ENCODE data around the gene ATXN7L3.

The ATXN7L3 gene

DNA sequence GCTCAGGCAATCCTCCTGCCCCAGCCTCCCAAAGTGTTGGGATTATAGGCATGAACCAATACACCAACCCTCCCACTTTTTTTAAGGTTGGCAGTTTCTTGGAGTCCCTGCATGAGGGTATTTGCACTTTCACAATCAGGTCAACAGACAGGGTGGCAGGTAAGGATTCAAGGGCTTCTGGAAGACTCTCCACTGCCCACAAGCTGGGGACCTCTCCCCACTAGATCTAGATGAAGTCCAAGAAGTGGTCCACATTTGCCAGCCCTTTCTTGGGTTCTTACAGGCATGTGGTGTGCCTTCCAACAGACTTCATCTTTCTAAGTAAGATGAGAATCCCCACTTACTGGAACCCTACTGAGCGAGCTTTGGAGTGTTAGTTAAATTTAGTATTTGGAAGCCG lies 25.3 kb downstream of the ATXN7L3 start:
- H3K9me3 ChIP-seq (ENCODE audit: insufficient read depth, low read length, severe bottlenecking), result no peaks in the 10 kb centered on the region
- H3K4me1 ChIP-seq (ENCODE audit: insufficient read depth, low read length), result no peaks in the 10 kb centered on the region
- peaks cover 7% of the 10 kb centered on the region; the same call in 1 of the 2 replicates for H3K79me2 ChIP-seq (ENCODE audit: insufficient read depth, low read length)
- H3K4me3 ChIP-seq (ENCODE audit: low read depth in 1 of 2, low read length in 2 of 2), result no peak overlapping the region
- H3K27ac ChIP-seq (ENCODE audit: low read length), result no peak overlapping the region
- TF ChIP-seq, protein P1, sequence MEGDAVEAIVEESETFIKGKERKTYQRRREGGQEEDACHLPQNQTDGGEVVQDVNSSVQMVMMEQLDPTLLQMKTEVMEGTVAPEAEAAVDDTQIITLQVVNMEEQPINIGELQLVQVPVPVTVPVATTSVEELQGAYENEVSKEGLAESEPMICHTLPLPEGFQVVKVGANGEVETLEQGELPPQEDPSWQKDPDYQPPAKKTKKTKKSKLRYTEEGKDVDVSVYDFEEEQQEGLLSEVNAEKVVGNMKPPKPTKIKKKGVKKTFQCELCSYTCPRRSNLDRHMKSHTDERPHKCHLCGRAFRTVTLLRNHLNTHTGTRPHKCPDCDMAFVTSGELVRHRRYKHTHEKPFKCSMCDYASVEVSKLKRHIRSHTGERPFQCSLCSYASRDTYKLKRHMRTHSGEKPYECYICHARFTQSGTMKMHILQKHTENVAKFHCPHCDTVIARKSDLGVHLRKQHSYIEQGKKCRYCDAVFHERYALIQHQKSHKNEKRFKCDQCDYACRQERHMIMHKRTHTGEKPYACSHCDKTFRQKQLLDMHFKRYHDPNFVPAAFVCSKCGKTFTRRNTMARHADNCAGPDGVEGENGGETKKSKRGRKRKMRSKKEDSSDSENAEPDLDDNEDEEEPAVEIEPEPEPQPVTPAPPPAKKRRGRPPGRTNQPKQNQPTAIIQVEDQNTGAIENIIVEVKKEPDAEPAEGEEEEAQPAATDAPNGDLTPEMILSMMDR (IDR thresholded peaks at IDR 0.05; ENCODE audit: borderline replicate concordance, extremely low read depth, low read length, poor library complexity, severe bottlenecking), result no peak
- TF ChIP-seq EZH2 (IDR thresholded peaks at IDR 0.05; ENCODE audit: borderline replicate concordance, low read depth, low read length, severe bottlenecking), result no peak
- DNase-seq (no peak), ATAC-seq (ENCODE audit: insufficient read depth, low read depth) (no peak)
- H3K36me3 ChIP-seq (ENCODE audit: insufficient read depth, low read length), result peaks cover 30% of the 10 kb centered on the region
- no peaks in the 10 kb centered on the region for H3K27me3 ChIP-seq (ENCODE audit: insufficient read depth, low read length, poor library complexity)
- H4K20me1 ChIP-seq (ENCODE audit: insufficient read depth, low read length), result peaks cover 25% of the 10 kb centered on the region; the same call in 1 of the 2 replicates
- no peak overlapping the region for H3K9ac ChIP-seq (ENCODE audit: low read depth, low read length)
- no peak overlapping the region for H2AFZ ChIP-seq (ENCODE audit: low read depth, low read length)
- no peak overlapping the region for H3K4me2 ChIP-seq (ENCODE audit: insufficient read depth, low read length)

DNA sequence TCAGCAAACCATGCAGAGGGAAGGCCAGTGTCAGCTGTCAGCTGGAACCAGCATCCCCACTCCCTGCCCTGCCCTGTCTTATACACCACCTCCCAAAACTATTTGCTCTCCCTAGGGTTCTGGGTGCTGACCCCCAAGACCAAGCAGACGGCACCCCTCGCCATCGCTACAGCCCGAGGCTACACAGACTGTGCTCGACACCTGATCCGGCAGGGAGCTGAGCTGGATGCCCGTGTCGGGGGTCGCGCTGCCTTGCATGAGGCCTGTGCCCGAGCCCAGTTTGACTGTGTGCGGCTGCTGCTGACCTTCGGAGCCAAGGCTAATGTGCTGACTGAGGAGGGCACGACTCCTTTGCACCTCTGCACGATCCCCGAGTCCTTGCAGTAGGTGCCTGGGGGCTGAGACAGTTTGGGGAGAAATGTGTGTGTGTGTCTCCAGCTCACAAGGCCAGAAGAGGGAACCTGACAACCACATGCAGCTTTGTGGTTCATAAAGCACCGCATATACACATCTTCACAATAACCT lies 27.7 kb downstream of the ATXN7L3 start:
- Histone ChIP-seq H3K27ac (ENCODE audit: low read length) (no peak overlapping the region), H3K4me3 (ENCODE audit: low read depth in 1 of 2, low read length in 2 of 2) (no peak overlapping the region), H2AFZ (ENCODE audit: low read depth, low read length) (no peak overlapping the region), H3K9ac (ENCODE audit: low read depth, low read length) (no peak overlapping the region), H3K79me2 (ENCODE audit: insufficient read depth, low read length) (no peaks in the 10 kb centered on the region), H3K4me2 (ENCODE audit: insufficient read depth, low read length) (no peak overlapping the region), H3K9me3 (ENCODE audit: insufficient read depth, low read length, severe bottlenecking) (no peaks in the 10 kb centered on the region), H3K27me3 (ENCODE audit: insufficient read depth, low read length, poor library complexity) (no peaks in the 10 kb centered on the region), H3K36me3 (ENCODE audit: insufficient read depth, low read length) (peaks cover 9% of the 10 kb centered on the region), H4K20me1 (ENCODE audit: insufficient read depth, low read length) (0 out of 2 replicates have a peak, but pooled peaks cover 7% of the 10 kb centered on the region), H3K4me1 (ENCODE audit: insufficient read depth, low read length) (no peaks in the 10 kb centered on the region)
- ATAC-seq (ENCODE audit: insufficient read depth, low read depth) (no peak), DNase-seq (no peak)
- TF ChIP-seq EZH2 (IDR thresholded peaks at IDR 0.05; ENCODE audit: borderline replicate concordance, low read depth, low read length, severe bottlenecking), result no peak
- TF ChIP-seq, protein P1 (IDR thresholded peaks at IDR 0.05; ENCODE audit: borderline replicate concordance, extremely low read depth, low read length, poor library complexity, severe bottlenecking), result no peak

DNA sequence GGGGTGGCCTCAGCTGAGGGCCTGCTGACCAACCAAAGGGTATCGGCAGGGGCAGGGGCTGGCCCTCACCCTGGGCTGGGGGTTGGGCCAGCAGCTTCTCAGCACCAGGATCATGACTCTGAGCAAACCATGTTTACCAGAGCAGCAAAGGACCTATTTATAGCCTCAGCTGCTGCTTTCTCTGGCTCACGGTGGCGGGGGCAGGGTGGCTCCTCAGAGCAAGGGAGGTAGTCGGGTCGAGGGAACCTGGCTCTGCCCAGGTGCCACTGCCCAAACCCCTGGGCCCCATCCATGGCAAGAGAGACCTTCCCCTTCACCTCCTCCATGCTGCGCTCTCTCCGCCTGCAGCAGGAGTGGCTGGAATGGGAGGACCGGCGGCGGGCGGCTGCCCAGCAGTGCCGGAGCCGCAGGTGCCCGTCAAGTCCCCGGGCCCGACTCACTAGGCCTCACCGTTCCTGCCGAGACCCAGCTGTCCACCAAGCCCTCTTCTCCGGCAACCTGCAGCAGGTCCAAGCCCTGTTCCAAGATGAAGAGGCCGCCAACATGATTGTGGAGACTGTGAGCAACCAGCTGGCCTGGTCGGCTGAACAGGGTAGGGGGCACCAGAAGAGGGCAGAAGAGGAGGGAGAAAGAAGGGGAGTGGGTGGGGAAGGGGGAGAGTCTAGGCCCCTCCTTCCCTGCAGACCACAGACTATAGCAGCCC lies 29.0 kb downstream of the ATXN7L3 start, which contains the start of gene ASB16:
TSS of gene ASB16 (plus strand) at position 206 of the 703 bp plus-strand sequence. CDS start at position 292, 86 bp downstream.
- TF ChIP-seq EZH2 (IDR thresholded peaks at IDR 0.05; ENCODE audit: borderline replicate concordance, low read depth, low read length, severe bottlenecking), result no peak
- Histone ChIP-seq H3K27me3 (ENCODE audit: insufficient read depth, low read length, poor library complexity) (no peaks in the 10 kb centered on the region), H3K9me3 (ENCODE audit: insufficient read depth, low read length, severe bottlenecking) (no peaks in the 10 kb centered on the region), H2AFZ (ENCODE audit: low read depth, low read length) (no peak within 1 kb of the TSS), H3K4me3 (ENCODE audit: low read depth in 1 of 2, low read length in 2 of 2) (no peak within 1 kb of the TSS), H3K79me2 (ENCODE audit: insufficient read depth, low read length) (no peaks in the 10 kb centered on the region), H3K36me3 (ENCODE audit: insufficient read depth, low read length) (no peaks in the 10 kb centered on the region), H3K4me2 (ENCODE audit: insufficient read depth, low read length) (no peak within 1 kb of the TSS), H3K4me1 (ENCODE audit: insufficient read depth, low read length) (no peaks in the 10 kb centered on the region), H3K9ac (ENCODE audit: low read depth, low read length) (no peak within 1 kb of the TSS), H3K27ac (ENCODE audit: low read length) (no peak within 1 kb of the TSS), H4K20me1 (ENCODE audit: insufficient read depth, low read length) (0 out of 2 replicates have a peak, but pooled peaks cover 3% of the 10 kb centered on the region)
- DNase-seq (no peak), ATAC-seq (ENCODE audit: insufficient read depth, low read depth) (no peak)

DNA sequence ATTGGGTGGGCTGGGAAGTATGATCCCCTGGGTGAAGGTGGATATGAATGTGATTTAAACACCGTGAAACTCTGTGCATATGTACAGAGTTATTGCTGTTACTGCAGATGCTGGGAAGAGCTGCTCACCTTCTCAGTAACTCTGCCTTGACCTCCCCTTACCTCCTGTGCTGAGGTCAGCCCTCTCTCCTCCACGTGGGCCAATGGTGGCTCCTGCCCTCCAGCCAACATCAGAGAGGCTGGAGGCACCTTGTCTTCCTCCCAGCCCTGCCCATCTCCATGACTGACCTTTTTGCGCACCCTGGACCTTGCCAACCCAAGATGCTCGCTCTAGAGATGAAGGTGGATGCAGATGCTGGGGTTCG lies 29.6 kb downstream of the ATXN7L3 start:
- TF ChIP-seq, protein P1 (IDR thresholded peaks at IDR 0.05; ENCODE audit: borderline replicate concordance, extremely low read depth, low read length, poor library complexity, severe bottlenecking), result no peak
- TF ChIP-seq EZH2 (IDR thresholded peaks at IDR 0.05; ENCODE audit: borderline replicate concordance, low read depth, low read length, severe bottlenecking), result no peak
- no peak overlapping the region for H2AFZ ChIP-seq (ENCODE audit: low read depth, low read length)
- H3K36me3 ChIP-seq (ENCODE audit: insufficient read depth, low read length), result no peaks in the 10 kb centered on the region
- no peak for DNase-seq
- H3K9ac ChIP-seq (ENCODE audit: low read depth, low read length), result no peak overlapping the region
- H3K9me3 ChIP-seq (ENCODE audit: insufficient read depth, low read length, severe bottlenecking), result no peaks in the 10 kb centered on the region
- 0 out of 2 replicates have a peak, but pooled peaks cover 3% of the 10 kb centered on the region for H4K20me1 ChIP-seq (ENCODE audit: insufficient read depth, low read length)
- H3K27ac ChIP-seq (ENCODE audit: low read length), result no peak overlapping the region
- no peak overlapping the region for H3K4me3 ChIP-seq (ENCODE audit: low read depth in 1 of 2, low read length in 2 of 2)
- no peaks in the 10 kb centered on the region for H3K79me2 ChIP-seq (ENCODE audit: insufficient read depth, low read length)
- H3K4me1 ChIP-seq (ENCODE audit: insufficient read depth, low read length), result no peaks in the 10 kb centered on the region
- H3K4me2 ChIP-seq (ENCODE audit: insufficient read depth, low read length), result no peak overlapping the region
- ATAC-seq (ENCODE audit: insufficient read depth, low read depth), result no peak
- no peaks in the 10 kb centered on the region for H3K27me3 ChIP-seq (ENCODE audit: insufficient read depth, low read length, poor library complexity)

Data from DND-41 (cell line).